HG03060 (cell line): ENCODE measurements around the gene RNF20.
"Not testable (repeated sequence)": the region's sequence is repeated elsewhere in the genome, so short reads cannot be mapped to it uniquely, and the experiment has no call there.

Source experiments
- ATAC-seq: cut with Tn5 transposase; IDR thresholded peaks from one replicate; pipeline ENCODE4 v1.9.1; 2021; ENCODE audit warnings: low read depth, moderate number of reproducible peaks; ENCODE audit not compliant: unreplicated experiment

RNF20 gene

DNA sequence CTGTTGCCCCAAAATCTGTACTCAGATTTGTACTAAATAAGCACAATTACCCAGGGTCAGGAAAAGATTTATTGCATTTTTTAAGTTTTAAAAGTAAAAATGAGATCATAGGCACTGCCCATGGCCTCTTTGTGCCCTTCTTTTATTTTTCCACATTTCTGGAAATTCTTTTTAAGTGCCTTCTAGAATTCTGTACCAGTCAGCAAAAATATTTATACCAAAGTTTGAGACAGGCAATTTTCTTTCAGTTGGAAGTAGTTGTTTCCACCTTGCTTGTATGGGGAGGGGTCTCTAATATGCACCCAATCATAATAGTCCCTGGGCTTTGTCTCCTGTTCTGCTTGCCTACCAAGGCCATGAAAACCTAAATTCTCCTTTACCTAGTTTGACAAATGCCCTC lies 5.6 kb upstream of the RNF20 start:
- no peak for ATAC-seq

DNA sequence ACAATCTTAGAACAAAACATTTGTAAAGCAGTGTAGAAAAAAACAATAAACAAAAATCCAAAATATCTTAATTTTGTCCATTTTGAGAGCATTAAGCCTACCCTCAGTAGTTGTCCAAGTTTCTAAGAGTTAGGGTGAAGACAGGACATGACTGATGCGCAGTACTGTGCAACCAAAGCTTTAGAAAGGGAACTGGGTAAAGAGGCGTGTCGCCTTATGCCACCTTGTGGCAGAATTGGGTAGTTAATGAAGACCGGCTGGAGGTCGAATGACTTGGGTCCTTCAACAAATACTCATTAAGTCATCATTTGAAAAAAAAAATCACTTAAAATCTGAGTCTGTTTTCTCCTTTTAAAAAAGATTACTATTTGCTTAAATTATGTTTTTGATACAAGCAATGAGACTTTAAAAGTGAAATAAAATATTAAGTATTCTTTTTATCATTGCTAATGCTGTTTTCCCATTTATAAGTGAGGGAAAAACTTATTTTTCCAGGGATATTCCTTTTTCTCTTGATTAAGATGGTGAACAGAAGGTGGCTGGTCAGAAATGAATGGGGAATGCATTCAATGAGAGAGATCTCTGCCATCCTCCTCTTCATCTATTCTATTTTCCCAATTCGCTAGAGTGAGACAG lies 3.5 kb upstream of the RNF20 start:
- ATAC-seq: peak; percentile 40

DNA sequence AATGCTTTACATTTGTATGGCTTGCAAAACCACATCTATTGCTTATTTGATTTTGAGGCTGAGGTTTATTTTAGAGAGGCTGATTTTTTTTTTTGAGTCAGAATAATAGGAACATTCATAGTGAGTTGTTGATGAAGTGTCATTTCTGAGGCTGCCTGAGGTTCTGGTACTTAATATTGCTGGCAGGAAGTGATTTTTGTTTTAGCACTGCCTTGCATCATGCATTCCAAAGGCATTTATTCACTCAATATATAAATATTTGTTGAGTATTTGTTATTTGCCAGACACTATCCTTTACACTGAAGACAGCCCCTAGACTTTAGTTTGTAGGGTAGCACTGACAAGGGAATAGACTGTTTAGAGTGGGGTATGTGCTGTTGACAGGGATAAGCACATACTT lies 2.7 kb downstream of the RNF20 start:
- ATAC-seq: no peak

DNA sequence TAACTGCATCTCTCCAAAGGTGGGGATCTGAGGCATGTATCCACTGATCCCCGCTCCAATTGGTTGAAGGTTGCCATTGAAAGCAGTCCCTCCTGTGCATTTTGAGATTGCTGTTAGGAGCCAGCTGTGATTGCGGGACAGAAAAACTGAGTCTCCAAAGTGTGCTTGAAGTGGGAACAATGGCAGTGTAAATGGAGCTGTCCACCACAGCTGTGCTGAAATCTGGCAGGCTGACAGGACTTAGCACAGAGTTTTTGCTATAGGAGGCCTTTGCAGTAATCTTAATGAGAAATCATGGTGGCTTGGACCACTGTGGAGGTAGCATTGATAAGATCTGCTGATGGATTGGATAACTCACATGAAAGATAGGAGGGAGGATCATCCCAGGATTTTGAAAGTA lies 3.3 kb downstream of the RNF20 start:
- ATAC-seq: no peak

DNA sequence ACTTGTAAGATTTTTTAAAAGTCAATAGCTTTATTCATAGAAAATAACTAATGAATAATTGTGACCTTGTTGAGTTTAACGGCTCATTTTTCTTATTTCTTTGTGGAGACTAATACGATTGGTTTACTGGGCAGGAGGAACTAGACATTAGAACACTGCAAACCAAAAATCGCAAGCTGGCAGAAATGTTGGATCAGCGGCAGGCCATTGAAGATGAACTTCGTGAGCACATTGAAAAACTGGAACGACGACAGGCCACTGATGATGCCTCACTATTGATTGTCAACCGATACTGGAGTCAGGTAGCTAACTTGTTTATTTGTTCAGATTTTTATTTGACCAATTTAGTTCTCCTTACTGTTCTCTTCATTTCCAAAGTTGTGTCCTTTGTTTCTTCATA lies 6.4 kb downstream of the RNF20 start:
- no peak for ATAC-seq

DNA sequence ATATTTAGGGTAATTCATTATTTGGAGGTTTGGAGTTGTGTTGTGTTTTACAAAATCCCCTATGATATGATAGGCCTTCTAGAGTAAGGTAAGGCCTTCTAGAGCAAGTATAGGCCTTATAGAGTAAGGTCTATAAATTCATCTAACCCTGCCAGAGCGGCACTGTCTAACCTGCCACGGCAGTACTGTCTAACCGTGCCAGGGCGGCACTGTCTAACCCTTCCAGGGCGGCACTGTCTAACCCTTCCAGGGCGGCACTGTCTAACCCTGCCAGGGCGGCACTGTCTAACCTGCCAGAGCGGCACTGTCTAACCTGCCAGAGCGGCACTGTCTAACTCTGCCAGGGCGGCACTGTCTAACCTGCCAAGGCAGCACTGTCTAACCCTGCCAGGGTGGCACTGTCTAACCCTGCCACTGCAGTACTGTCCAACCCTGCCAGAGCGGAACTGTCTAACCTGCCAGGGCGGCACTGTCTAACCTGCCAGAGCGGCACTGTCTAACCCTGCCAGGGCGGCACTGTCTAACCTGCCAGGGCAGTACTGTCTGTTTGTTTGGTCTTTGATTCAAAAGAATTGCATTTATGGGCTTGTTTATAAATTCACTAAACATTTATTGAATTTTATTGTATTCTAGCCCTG lies 9.6 kb downstream of the RNF20 start:
- no peak for ATAC-seq

DNA sequence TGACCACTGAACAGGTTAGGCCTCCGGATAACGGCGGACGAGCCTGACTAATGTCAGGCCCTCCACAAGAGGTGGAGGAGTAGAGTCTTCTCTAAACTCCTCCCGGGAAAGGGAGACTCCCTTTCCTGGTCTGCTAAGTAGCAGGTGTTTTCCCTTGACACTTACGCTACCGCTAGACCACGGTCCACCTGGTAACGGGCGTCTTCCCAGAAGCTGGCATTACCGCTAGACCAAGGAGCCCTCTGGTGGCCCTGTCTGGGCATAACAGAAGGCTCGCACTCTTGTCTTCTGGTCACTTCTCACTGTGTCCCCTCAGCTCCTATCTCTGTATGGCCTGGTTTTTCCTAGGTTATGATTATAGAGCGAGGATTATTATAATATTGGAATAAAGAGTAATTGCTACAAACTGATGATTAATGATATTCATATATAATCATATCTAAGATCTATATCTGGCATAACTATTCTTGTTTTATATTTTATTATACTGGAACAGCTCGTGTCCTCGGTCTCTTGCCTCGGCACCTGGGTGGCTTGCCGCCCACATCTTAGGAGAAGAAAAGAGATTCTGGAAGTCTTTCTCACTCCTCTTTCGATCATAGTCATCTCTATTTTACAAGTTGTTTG lies 15.9 kb downstream of the RNF20 start:
- not testable (repeated sequence) for ATAC-seq

DNA sequence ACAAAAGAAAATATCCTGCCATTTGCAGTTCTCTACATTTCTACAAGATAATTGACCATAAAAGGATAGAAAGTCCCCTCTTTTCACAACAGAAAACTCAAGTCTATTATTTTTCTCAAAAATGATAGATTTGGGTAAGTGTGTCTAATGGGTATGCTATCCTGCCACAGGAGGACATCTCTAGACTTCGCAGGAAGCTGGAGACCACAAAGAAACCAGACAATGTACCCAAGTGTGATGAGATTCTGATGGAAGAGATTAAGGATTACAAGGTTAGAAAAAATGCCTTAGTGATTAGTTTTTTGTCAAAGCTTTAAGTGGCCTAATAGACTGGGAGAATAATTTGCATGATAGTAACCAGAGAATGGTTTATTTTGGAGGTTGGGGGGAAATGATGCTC lies 28.1 kb downstream of the RNF20 start:
- no peak for ATAC-seq

DNA sequence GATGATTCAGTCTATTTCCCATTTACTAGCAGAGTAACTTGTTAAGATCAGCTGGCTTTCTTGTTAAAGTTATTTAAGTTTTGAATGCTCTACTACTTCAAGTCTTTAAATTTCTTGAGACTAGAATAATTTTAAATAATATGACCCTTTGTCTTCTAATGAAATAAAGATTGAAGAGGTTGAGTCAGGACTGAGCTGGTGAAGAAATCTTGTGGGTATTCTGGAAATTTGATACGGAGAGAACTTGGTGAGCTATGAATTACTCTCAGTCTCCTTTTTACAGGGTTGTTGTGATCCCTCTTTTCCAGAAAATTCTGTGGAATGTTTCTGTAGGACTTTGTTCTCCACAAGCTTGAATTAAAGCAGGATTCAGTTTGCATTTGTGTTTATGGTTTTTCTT lies 29.3 kb downstream of the RNF20 start:
- no peak for ATAC-seq

DNA sequence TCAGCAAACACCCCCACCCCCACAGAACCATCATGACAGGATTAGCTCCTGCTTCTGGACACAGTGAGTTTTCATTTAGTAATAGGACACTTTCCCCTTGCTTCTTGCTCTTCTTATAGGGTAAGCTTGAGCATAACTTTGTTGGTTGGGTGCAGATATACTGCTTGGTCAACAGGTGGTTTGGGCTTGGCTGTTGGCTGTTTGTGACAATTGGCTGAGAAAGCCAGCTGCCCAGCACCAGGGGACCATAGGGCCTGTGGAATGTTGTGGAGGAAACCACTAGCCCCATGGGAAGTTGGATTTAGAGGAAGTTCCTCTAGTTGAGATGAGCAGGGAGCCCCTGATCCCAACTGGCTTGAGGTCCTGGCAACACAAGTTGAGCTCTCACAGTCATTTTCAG lies 30.6 kb downstream of the RNF20 start:
- ATAC-seq: no peak

DNA sequence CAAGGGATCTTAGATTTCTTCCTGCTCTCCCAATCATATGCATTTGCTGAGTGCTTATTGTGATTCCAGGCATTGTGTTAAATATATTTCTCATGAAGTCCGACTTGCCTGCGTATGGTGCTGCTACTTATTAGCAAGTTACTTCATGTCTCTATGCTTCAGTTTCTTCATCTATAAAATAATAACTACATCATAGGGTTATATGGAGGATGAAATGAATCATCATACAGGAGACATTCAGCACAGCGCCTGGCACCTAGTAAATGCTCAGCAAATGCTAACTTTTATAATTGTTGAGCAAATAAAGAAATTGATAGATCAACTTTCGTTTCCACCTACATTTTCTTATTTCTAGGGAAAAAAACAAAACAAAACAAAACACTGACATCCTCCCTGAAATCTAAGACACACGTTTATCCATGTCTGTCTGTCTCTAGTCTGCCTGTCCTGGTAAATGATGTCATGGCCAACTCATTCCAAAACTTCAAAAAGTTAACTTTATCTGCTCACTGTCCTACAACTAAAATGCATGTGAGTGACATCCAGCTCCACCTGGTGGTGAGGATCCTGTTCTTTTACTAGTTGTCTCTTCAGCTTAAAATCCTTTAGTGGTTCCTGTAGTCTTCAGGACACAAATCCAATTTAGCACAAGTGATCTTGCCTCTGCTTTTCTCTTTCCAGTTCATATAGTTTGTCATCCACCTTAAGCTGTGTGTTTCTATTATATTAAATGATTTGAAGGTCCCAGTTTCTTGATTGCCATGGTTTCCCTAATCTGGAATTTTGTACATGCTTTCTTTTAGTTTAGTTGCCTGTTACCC lies 33.5 kb downstream of the RNF20 start:
- ATAC-seq: peak; percentile 64

DNA sequence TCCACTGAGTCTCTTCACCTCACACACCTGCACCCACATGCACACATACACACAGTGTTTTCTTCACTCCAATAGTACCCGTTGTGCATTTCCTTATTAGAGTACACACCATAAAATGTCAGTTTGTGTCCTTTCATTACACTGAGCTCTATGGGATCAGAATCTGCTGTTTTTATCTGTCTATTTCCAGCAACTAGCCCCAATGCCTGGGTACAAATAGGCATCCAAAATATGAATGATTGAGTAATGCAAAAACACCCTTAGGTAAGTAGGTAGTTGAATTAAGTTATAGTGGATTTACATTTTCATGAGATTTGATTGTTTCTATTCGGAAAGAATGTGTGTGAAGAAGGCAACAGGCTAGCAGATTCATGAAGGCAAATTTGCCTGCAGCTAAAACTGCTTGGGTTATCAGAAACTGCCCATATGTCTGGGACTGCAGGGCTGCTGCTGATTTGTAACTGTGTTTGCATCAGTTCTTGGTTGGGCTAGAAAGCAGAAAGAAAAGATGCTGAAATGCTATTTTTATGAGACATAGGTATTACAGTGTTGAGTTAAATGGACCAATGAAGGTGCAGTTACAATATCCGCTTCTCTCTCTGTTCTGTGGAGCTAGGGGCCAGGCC lies 34.2 kb downstream of the RNF20 start:
- no peak for ATAC-seq

DNA sequence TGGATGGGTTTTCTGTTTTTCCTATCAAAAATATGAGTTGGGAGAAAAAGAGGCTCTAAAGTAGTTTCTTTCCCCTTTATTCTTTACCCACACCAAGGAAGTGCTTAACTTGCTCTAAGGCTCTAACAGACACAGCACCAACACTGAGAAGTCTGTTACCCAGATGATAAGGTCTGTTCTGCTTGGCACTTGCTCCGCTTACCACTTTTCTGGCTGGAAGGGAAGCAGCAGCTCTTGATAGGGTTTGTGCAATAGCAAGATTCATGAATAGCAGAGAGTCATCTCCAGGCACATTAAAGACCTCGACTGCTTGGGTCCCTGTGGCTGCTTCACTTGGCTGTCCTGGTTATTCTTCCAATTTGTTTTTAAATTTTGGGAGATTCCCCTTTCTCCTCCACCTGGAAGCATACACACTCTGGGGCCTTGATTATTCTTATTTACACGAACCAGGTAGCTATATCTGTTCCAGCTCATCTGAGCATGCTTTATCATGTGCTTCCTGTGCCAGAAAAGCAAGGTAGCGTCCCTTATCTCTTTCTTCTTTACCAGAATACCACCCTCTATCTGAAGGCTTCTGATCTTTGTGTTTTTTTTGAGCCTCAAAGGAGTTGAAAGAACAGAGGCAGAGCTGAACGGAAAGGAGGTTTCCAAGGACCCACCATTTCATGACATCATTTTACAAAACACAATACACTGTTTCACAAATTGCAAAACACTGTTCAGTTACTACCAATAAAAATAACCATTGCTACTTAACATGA lies 36.3 kb downstream of the RNF20 start:
- no peak for ATAC-seq

DNA sequence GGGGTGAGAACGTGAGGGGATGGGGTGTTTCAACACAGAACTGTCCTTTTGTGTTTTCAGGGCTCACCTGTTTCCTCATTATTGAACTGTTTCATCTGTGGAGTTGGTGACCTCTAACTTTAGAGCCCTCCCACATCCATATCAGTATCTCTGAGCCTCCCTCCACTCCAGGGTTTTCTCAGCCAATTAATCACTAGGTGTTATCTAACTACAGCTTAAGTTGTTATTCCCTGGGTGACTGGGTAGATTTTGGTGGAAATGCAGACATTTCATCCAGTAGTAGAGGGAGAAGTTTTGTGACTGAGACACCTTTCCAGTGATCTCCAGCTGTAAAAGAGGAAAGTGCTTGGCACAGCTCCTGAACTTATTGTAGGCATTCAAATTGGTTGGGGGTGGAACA lies 37.5 kb downstream of the RNF20 start:
- no peak for ATAC-seq

DNA sequence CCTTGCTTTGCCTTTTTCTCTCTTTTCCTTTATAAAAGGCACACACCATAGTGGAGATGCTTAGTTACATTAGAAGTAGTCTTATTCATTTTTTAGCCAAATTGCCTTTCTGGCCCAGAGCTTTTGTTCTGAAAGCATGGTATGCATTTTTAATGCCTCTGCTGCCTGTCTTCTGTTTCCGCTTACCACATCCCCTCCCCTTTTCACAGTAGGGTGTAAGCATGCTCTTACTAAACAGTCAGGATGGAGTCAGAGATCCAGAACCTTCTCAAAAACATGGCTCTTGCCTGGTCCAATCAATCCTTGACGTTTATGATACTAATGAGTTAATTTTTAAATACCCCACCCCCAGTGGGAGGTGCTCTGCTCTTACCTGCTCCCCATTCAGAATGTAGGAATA lies 38.7 kb downstream of the RNF20 start:
- ATAC-seq: no peak

DNA sequence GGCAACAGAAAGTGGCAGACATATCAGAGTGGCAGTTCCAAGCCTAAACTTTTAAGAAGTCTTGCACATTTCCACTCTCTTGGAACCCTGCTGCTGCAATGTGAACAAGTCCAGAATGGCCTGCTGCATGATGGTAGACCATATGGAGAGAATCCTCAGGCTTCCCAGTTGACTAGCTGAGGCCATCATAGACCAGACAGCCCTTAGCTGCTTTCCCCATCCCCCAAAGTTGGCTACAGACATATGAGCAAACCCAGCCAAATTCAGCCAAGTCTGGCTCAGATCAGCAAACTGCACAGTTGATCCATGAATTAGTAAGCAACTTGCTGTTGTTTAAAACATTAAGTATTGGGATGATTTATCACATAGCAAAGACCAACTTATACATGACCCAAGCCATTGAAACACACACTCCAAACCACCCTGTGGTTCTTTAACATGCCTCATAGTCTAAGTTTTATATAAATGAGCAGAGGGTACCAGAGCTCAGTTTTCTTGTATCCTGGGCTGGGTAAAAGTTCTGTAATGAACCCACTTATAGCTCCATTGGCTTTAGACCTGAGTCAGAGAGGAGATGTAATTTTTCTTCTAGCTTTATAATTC lies 41.2 kb downstream of the RNF20 start:
- no peak for ATAC-seq

DNA sequence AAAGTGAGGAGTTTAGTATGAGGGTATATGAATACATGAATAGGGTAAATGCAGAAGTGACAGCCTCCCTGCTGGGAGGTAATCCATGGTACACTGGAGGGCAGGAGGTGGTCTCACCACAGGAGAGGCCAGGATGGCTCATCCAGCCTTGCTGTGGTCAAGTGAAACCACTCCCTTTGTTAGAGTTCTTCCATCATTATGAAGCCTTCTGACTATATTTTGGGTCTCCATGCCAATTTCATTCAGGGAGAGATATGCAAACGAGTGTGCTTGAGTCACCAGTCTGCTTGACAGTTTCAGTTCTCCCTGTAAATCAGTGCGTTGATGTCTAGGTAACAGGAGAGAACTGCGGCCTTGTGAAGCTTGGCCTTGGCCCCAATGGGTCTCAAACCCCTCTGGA lies 44.7 kb downstream of the RNF20 start:
- peak; percentile 50 for ATAC-seq

DNA sequence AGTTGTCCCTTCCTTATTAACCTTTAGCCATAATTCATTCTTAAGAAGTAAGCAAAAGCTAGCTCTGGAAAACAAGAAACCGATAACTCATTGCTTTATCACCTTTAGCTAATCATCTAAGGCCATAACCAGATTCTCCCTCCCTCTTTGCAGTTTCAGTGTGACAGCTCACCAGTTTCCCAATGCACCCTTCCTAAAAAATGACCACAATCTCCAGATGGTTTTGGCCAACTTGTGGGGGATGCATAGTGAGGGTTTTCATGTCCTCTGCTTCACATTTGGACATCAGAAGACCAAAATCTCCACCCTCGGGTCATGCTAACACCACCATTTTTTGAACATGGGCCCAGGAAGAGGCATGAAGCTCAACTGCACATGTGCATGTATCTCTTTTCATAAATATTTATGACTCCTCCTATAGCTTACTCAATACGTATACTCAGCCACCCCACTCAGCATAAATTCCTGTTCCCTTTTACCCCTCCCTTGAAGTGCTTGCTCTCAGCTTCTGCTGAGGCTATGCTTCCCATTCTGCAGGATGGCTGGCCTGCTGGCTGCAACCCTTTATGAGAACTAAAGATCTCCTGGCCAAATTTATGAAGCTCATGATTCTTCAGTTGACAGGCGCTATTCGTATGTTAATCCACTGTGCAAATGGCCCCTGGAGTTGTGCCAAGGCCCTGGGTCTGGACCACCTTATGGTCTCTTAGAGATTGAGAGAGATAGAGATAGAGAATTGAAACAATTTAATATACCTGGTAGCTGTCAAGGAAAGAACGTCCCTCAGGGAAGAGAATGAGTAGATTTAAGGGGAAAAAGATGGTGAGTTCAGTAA lies 46.3 kb downstream of the RNF20 start:
- no peak for ATAC-seq

DNA sequence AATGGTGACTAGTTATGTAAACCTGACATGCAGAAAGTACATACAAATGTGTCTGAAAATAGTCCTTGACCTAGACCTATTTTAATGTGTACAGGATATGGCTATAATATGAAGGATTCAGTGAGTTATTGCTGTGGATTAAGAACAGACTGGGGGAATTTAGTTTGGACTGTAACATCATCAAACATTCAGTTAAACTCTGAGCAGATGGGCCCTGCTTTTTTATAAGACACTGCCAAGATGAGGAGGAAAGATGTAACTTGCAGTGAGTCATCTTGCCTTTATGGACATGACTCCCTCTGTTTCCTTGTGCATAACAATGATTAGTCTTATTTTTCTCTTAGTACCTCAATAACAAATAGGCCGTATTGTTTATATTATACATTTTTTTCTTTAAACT lies 48.9 kb downstream of the RNF20 start:
- ATAC-seq: no peak
